T-helper 2 cell treated with Interferon-gamma antibody and Interleukin-4, amounts not matched to agents 100 ng/mL and 5 ng/mL, for 36 hours (primary cell): Measurements from ENCODE around the gene LGALS1. TPM values are rescaled to one million over a fixed set of nuclear protein-coding genes. Genes with fewer than 3 reads are reported as not detected.

Source experiments
- intact Hi-C: fragments of 100-400 bp; cut with micrococcal nuclease; formaldehyde crosslinking; loops from one replicate; pipeline ENCODE4 v1.15.1; 2023
- total RNA-seq: library from RNA; stranded (reverse); gene quantifications from 2 replicates; pipeline ENCODE4 v1.2.3, GENCODE V29; 2022

The LGALS1 gene
- total RNA-seq, 1 donor from 2014 or later = 1,502 TPM

DNA sequence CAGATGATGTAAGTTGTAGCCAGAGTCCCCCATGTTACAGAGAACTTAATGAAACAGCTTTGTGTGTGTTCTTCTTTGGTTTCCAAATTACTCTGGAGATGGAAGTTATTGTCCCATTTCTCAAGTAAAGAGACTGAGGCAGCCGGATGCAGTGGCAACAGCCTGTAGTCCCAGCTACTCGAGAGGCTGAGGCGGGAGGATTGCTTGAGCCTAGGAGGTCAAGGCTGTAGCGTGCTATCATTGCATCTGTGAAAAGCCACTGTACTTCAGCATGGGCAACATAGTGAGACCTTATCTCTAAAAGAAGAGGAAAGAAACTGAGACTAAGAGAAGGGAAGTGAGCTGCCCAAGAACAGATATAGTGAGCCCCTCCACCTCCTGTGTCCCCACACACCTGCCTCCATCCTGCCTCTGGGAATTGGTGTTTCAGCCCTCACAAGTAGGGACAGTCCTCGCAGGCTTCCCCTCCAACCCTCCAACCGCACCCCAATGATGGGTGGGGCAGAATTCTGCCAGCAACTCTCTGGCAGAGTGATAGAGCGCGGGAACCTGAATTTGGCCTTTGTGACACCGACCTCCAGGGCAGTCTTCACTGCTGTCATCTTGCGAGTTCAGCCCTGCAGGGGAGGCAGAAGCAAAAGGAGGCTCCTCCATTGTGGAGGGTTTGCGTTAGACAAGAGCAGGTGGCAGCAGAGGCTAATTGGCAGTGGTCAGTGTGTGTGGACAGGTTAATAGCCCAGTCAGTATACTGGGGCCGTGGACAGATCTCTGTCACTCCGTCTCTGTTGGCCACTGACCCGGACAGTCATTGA is 15.3 kb upstream of the LGALS1 start:
- intact Hi-C loops = no loop called here

- intact Hi-C loops = no loop called here
Measured at GRCh38 chr22:37660709-37661045, 14.8 kb upstream of the LGALS1 start.

GRCh38 chr22:37661160-37661924 is 14.1 kb upstream of the LGALS1 start:
- intact Hi-C loops = no loop called here

- intact Hi-C loops = no loop called here
Measured at GRCh38 chr22:37662039-37662438, 13.4 kb upstream of the LGALS1 start.

GRCh38 chr22:37663521-37664140 is 11.8 kb upstream of the LGALS1 start:
- intact Hi-C loops = no loop called here

GRCh38 chr22:37664249-37665101 is 11.0 kb upstream of the LGALS1 start:
- intact Hi-C loops = no loop called here

GRCh38 chr22:37665487-37665886 is 9.9 kb upstream of the LGALS1 start:
- intact Hi-C loops = no loop called here

DNA sequence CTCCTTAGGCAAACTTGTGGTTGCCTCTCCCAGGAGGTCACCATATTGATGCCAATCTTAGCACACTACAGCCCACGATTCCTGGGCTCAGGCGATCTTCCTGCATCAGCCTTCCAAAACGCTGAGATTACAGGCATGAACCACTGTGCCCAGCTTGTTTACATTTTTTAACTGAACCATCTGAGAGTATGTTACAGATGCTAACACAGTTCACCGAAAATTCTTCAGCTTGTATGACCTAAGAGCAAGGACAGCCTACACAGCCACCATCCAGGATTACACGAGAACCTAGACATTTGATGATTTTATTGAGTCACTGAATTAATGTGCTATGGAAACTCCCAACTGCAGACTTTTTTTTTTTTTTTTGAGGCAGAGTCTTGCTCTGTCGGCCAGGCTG is 5.8 kb upstream of the LGALS1 start:
- intact Hi-C loops = no loop called here

DNA sequence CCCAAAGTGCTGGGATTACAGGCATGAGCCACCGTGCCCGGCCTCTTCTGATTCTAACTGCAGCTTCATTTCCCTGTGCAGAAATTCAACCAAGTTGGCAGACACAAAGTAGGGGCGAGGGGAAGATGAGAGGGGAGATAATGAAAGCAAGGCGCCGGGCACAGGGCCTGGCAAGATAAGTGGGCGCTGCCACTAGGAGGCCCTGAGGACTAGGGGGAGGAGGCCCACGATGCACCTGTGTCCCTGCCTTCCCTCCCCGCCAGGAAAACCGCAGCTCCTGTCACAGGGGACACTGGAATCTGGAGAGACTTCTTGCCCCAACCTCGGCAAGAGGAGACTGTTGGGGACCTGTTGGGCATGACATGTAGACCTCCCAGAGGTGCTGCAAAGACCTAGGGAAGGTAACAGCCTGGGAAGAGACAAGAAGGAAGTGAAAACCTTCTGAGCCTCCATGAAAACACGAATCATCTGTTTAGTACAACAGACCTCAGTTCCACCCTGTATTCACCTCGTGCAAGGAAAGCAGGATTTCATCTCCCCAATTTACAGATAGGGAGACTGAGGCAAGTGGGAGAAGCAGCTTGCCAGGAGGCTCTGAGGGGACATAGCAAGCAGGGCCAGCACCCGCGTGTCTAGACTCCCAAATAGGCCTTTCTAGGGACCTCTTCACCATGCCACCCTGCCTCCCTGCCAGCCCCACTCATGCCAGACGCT is 3.1 kb upstream of the LGALS1 start:
- intact Hi-C loops = loop anchor here (10.0 kb wide), 1 partner anchor 172 kb away; the partner anchor contains the start of genes ANKRD54 and EIF3L

DNA sequence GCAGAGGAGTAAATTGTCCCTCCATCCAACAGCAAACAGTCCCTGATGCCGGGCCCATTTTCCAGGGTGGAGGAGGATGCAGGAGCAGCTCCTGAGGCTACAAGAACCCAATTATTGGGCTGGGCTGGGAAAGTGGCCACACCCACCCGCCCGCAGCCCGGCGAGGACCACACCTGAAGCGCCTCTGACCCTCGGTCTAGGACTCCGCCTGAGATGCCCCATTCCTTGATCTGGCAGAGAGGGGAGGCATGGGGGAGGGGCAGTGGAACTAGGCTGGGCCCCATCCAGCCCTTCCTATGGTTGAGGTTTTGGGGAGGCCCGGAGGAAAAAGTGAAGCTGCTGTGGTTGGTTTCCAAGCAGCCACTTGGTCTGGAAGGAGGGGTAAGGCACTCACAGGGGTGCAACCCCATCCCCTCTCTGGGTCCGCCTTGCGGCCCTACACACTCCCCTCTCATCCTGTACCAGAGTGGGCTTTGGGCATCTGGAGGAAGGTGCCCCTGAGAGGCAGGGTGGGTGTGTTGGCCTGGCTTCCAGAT is 2.4 kb upstream of the LGALS1 start:
- intact Hi-C loops = loop anchor here (10.0 kb wide), 1 partner anchor 172 kb away; the partner anchor contains the start of genes ANKRD54 and EIF3L

DNA sequence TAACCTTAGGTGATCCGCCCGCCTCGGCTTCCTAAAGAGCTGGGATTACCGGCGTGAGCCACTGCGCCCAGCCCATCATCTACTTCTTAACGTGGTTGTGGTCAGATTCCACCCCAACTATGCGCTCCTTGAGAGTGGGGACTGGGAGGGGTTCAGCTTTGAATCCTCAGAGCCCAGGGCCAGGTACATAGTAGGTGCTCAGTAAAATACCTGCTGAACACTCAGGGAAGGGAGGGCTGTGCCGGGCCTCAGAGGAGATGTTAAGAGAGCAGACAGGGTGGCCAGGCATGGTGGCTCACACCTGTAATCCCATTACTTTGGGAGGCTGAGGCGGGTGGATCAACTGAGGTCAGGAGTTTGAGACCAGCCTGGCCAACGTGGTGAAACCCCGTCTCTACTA is 1.2 kb upstream of the LGALS1 start:
- intact Hi-C loops = loop anchor here (10.0 kb wide), 1 partner anchor 171 kb away; the partner anchor contains the start of genes ANKRD54 and EIF3L

DNA sequence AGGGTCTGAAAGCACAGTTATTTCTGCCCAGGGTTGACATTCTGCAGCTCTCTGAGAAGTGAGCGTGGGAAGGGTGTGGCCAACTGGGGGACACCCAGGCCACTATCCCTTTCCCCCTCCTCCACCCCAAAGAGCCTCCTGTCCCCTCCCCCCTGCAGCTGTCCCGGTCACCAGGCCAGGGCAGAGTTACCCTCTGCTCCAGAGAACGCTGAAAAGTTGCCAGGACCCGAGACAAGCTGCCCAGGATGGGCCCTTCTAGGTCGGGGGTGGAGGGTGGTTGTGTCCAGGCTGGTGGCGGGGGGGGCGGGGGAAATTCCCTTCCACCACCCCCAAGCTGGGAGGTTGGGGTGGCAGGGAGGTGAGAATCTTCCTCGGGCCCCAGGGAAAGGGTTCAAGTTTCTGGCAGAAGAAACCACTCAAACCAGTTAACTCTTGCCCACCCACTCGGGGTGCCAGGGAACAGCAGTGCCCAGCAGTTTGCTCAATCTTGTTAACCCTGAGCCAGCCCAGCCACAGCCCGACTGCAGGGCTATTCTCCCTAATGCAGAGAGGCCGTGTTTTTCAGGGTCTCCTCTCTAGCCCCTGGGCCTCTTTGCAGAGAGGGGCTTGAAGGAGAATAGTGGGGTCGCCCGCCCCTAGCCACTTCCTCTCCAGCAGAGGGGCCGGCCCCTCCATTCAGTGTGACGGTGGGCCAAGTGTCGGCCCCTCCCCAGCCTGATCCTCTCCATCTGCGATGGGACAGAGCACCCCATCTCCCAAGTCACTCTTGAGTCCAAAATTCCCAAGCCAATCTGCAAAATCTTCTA is 697 bp downstream of the LGALS1 start:
- intact Hi-C loops = loop anchor here (5.0 to 10.0 kb wide), 3 partner anchors 131 to 434 kb away; partner anchors contain the start of genes ANKRD54, EIF3L, GCAT and RAC2

DNA sequence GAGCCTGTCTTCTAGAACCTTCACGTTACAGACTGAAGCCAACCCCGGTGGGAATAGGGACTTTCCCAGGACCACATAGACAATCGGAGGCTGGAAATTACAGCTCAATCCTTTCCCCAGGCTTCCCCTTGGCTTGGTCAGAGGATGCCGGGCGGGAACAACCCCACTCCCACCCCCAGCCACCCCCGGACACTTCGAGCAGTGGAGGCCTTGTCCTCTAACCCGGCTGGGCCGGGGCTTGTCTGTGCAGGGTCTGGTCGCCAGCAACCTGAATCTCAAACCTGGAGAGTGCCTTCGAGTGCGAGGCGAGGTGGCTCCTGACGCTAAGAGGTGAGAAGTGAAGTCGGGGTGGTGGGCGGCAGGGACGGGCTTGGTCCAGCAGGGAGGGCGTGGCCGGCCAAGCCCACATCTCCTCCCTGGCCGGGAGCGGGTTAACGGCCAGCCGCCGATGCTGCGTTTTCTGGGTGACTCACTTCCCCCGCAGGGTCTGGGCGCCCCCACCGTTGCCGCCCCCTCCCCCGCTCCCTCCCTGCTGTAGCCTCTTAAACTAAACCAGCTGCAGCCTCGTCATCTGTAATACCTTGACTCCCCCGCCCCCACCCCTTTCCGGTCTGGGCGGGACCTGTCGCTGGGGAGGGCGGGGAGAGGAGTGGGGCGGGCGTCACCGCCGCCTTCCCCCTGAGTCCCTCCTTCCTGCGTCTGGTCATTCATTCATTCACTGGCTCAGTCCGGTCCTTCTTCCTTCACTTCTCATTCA is 1.5 kb downstream of the LGALS1 start:
- intact Hi-C loops = loop anchor here (1.0 to 10.0 kb wide), 6 partner anchors 19 to 435 kb away; partner anchors contain the start of genes ANKRD54, EIF3L, GCAT and GGA1

DNA sequence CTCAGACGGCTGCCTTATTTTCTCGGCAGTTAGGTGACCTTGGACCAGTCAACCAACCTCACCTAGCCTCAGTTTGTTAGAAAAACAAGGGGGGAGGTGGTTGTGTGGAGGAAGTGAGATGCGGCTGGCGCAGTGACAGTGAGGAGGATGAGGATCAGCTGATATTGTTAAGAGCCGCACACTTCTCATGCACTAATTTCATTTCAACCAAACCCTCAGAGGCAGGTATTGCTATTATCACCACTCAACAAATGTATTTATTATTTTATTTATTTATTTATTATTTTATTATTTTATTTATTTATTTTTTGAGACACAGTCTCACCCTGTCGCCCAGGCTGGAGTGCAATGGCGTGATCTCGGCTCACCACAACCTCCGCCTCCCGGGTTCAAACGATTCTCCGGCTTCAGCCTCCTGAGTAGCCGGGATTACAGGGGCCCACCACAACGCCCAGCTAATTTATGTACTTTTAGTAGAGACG is 2.1 kb downstream of the LGALS1 start:
- intact Hi-C loops = loop anchor here (1.0 to 10.0 kb wide), 6 partner anchors 19 to 435 kb away; partner anchors contain the start of genes ANKRD54, EIF3L, GCAT and GGA1

GRCh38 chr22:37678372-37678771 is 2.9 kb downstream of the LGALS1 start:
- intact Hi-C loops = loop anchor here (5.0 to 10.0 kb wide), 3 partner anchors 129 to 436 kb away; partner anchors contain the start of genes ANKRD54, EIF3L, GCAT and RAC2

DNA sequence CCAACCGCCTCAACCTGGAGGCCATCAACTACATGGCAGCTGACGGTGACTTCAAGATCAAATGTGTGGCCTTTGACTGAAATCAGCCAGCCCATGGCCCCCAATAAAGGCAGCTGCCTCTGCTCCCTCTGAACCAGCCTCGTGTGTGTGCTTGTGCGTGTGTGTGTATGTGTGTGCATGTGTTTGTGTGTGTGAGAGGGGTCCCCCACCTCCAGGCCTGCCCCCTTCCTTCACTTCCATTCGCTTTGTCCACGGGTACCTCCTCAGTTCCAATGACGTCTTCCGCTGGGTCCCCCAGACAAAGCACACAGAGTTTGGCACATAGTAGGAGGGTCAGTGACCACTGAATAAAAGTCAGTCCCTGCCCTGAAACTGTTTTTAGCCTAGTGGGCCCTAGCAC is 4.2 kb downstream of the LGALS1 start:
- intact Hi-C loops = loop anchor here (5.0 to 10.0 kb wide), 3 partner anchors 128 to 437 kb away; partner anchors contain the start of genes ANKRD54, EIF3L, GCAT and RAC2

- intact Hi-C loops = no loop called here
Measured at GRCh38 chr22:37680191-37680851, 4.9 kb downstream of the LGALS1 start.
